ENCODE data around the gene MCTP1.

Gene MCTP1

GRCh38 chr5:94807985-94808384 is 476.9 kb downstream of the MCTP1 start:
- Histone ChIP-seq H4K20me1 (ENCODE audit: insufficient read depth, low read length) (no peaks in the 10 kb centered on the region), H3K79me2 (ENCODE audit: low read length) (no peaks in the 10 kb centered on the region), H3K27ac (ENCODE audit: low read length) (no peak overlapping the region), H3K4me3 (ENCODE audit: low read length) (no peak overlapping the region), H3K9ac (ENCODE audit: low read length) (no peak overlapping the region), H3K27me3 (ENCODE audit: low read depth, low read length) (peaks cover 4% of the 10 kb centered on the region; the same call in 1 of the 2 replicates), H3K4me2 (ENCODE audit: low read length) (no peak overlapping the region), H3K36me3 (replicated peaks; ENCODE audit: low read depth, low read length) (no peaks in the 10 kb centered on the region), H3K4me1 (ENCODE audit: low read length) (no peaks in the 10 kb centered on the region), H3K9me3 (ENCODE audit: insufficient read depth, low read length) (no peaks in the 10 kb centered on the region), H2AFZ (ENCODE audit: low read depth, low read length) (no peak overlapping the region)
- no peak for TF ChIP-seq CTCF (IDR thresholded peaks at IDR 0.05; ENCODE audit: low read depth, low read length)
- TF ChIP-seq EZH2phosphoT487 (IDR thresholded peaks at IDR 0.05; ENCODE audit: low read depth): no peak

GRCh38 chr5:94802450-94802849 is 482.4 kb downstream of the MCTP1 start:
- Histone ChIP-seq H3K4me2 (ENCODE audit: low read length) (no peak overlapping the region), H3K79me2 (ENCODE audit: low read length) (no peaks in the 10 kb centered on the region), H3K27me3 (ENCODE audit: low read depth, low read length) (no peaks in the 10 kb centered on the region), H3K9ac (ENCODE audit: low read length) (no peak overlapping the region), H3K36me3 (replicated peaks; ENCODE audit: low read depth, low read length) (no peaks in the 10 kb centered on the region), H3K4me3 (ENCODE audit: low read length) (no peak overlapping the region), H3K4me1 (ENCODE audit: low read length) (no peaks in the 10 kb centered on the region), H2AFZ (ENCODE audit: low read depth, low read length) (no peak overlapping the region), H4K20me1 (ENCODE audit: insufficient read depth, low read length) (no peaks in the 10 kb centered on the region), H3K27ac (ENCODE audit: low read length) (no peak overlapping the region), H3K9me3 (ENCODE audit: insufficient read depth, low read length) (no peaks in the 10 kb centered on the region)
- TF ChIP-seq EZH2phosphoT487 (IDR thresholded peaks at IDR 0.05; ENCODE audit: low read depth) (no peak), CTCF (IDR thresholded peaks at IDR 0.05; ENCODE audit: low read depth, low read length) (no peak)

- H3K9me3 ChIP-seq (ENCODE audit: insufficient read depth, low read length): no peaks in the 10 kb centered on the region
- no peak overlapping the region for H3K9ac ChIP-seq (ENCODE audit: low read length)
- H3K4me3 ChIP-seq (ENCODE audit: low read length): no peak overlapping the region
- H2AFZ ChIP-seq (ENCODE audit: low read depth, low read length): no peak overlapping the region
- no peak overlapping the region for H3K27ac ChIP-seq (ENCODE audit: low read length)
- H3K4me1 ChIP-seq (ENCODE audit: low read length): peaks cover 10% of the 10 kb centered on the region
- no peak overlapping the region for H3K4me2 ChIP-seq (ENCODE audit: low read length)
- no peaks in the 10 kb centered on the region for H3K79me2 ChIP-seq (ENCODE audit: low read length)
- no peak for TF ChIP-seq EZH2phosphoT487 (IDR thresholded peaks at IDR 0.05; ENCODE audit: low read depth)
- H3K27me3 ChIP-seq (ENCODE audit: low read depth, low read length): no peaks in the 10 kb centered on the region
- H4K20me1 ChIP-seq (ENCODE audit: insufficient read depth, low read length): no peaks in the 10 kb centered on the region
- H3K36me3 ChIP-seq (replicated peaks; ENCODE audit: low read depth, low read length): no peaks in the 10 kb centered on the region
Measured at GRCh38 chr5:94796586-94796985, 488.3 kb downstream of the MCTP1 start.

GRCh38 chr5:94793816-94794198 is 491.1 kb downstream of the MCTP1 start:
- TF ChIP-seq EZH2phosphoT487 (IDR thresholded peaks at IDR 0.05; ENCODE audit: low read depth): no peak
- no peak for TF ChIP-seq CTCF (IDR thresholded peaks at IDR 0.05; ENCODE audit: low read depth, low read length)
- peak overlapping the region; percentile 24 for H3K4me2 ChIP-seq (ENCODE audit: low read length)
- no peak overlapping the region for H3K9ac ChIP-seq (ENCODE audit: low read length)
- H3K4me1 ChIP-seq (ENCODE audit: low read length): peaks cover 10% of the 10 kb centered on the region
- no peak overlapping the region for H3K27ac ChIP-seq (ENCODE audit: low read length)
- no peak overlapping the region for H3K4me3 ChIP-seq (ENCODE audit: low read length)
- H4K20me1 ChIP-seq (ENCODE audit: insufficient read depth, low read length): no peaks in the 10 kb centered on the region
- no peaks in the 10 kb centered on the region for H3K9me3 ChIP-seq (ENCODE audit: insufficient read depth, low read length)
- H3K79me2 ChIP-seq (ENCODE audit: low read length): no peaks in the 10 kb centered on the region
- H3K36me3 ChIP-seq (replicated peaks; ENCODE audit: low read depth, low read length): no peaks in the 10 kb centered on the region
- H2AFZ ChIP-seq (ENCODE audit: low read depth, low read length): no peak overlapping the region
- H3K27me3 ChIP-seq (ENCODE audit: low read depth, low read length): no peaks in the 10 kb centered on the region

Data from OCI-LY3 (cell line).